PC-9 (cell line): Measurements from ENCODE around the gene CLDN14. TPM values are rescaled to one million over a fixed set of nuclear protein-coding genes. Genes with fewer than 3 reads are reported as not detected.

Experiments used
- BruUV-seq: library from RNA; stranded (reverse); fragments of 400-500 nt; replicated peaks from 2 replicates; lab custom pipeline; 2021; lab: Mats Ljungman, UMichigan
- CTCF ChIA-PET: fragments of 300-600 bp; sonication (Branson Sonifier 250); formaldehyde crosslinking; loops from one replicate; lab custom pipeline; 2022; ENCODE audit warnings: antibody characterized with exemption; lab: Charles Lee
- POLR2A ChIA-PET: fragments of 300-600 bp; sonication (Branson Sonifier 250); formaldehyde crosslinking; loops from one replicate; lab custom pipeline; 2022; ENCODE audit warnings: antibody characterized with exemption; ENCODE audit not compliant: unreplicated experiment; lab: Charles Lee
- DNase-seq, 2 experiments: peaks; one replicate each; pipeline versions ENCODE4 v3.0.0 to v3.0.0-alpha.2; 2015 to 2022; ENCODE audit warnings: mixed read lengths in 1 of 2
- H2AFZ ChIP-seq: fragments of 200-600 bp; sonication (generic); 2 replicates; pipeline ENCODE4 v1.8.1; 2017; ENCODE audit warnings: antibody characterized with exemption
- H3F3A ChIP-seq: fragments of 200-600 bp; sonication (generic); 2 replicates; pipeline ENCODE4 v1.8.1; 2017; ENCODE audit warnings: antibody characterized with exemption, mild to moderate bottlenecking, low read depth; ENCODE audit not compliant: insufficient read depth
- H3K27ac ChIP-seq: fragments of 200-600 bp; sonication (generic); 2 replicates; pipeline ENCODE4 v1.6.1; 2016; ENCODE audit warnings: mixed run types
- H3K27me3 ChIP-seq: fragments of 200-600 bp; sonication (generic); 2 replicates; pipeline ENCODE4 v1.6.1; 2016; ENCODE audit warnings: low read depth, mixed run types; ENCODE audit not compliant: insufficient read depth
- H3K36me3 ChIP-seq: fragments of 200-600 bp; sonication (generic); 2 replicates; pipeline ENCODE4 v1.6.1; 2016; ENCODE audit warnings: low read depth, mixed run types
- H3K4me1 ChIP-seq: fragments of 200-600 bp; sonication (generic); replicated peaks from 2 replicates; pipeline ENCODE4 v1.6.1; 2016; ENCODE audit warnings: mixed run types; ENCODE audit not compliant: insufficient read depth
- H3K4me2 ChIP-seq: fragments of 200-600 bp; sonication (generic); 2 replicates; pipeline ENCODE4 v1.6.1; 2017; ENCODE audit warnings: mixed run types
- H3K4me3 ChIP-seq: fragments of 200-600 bp; sonication (generic); 2 replicates; pipeline ENCODE4 v1.6.1; 2016; ENCODE audit warnings: mixed run types
- H3K79me2 ChIP-seq: fragments of 200-600 bp; sonication (generic); 2 replicates; pipeline ENCODE4 v1.6.1; 2017; ENCODE audit warnings: low read depth, mixed run types
- H3K9me2 ChIP-seq: fragments of 200-600 bp; sonication (generic); 2 replicates; pipeline ENCODE4 v1.8.1; 2017; ENCODE audit warnings: mild to moderate bottlenecking; ENCODE audit not compliant: insufficient read depth
- H3K9me3 ChIP-seq: fragments of 200-600 bp; sonication (generic); 2 replicates; pipeline ENCODE4 v1.8.1; 2016; ENCODE audit warnings: low read depth; ENCODE audit not compliant: insufficient read depth
- H4K20me1 ChIP-seq: fragments of 200-600 bp; sonication (generic); 2 replicates; pipeline ENCODE4 v1.8.1; 2017; ENCODE audit not compliant: insufficient read depth
- CTCF ChIP-seq: fragments of 200-600 bp; sonication (generic); conservative IDR thresholded peaks from 2 replicates; pipeline ENCODE4 v1.6.1; 2017; ENCODE audit warnings: mixed run types, antibody characterized with exemption, mild to moderate bottlenecking, moderate library complexity
- EZH2 ChIP-seq: fragments of 200-600 bp; sonication (generic); IDR thresholded peaks from 2 replicates; pipeline ENCODE4 v1.8.0; 2017; ENCODE audit warnings: antibody characterized with exemption, low read depth
- intact Hi-C: fragments of 100-400 bp; cut with micrococcal nuclease; formaldehyde crosslinking; loops from one replicate; pipeline ENCODE4 v1.10.0; 2022; ENCODE audit not compliant: unreplicated experiment
- total RNA-seq: library from RNA; stranded (reverse); gene quantifications from 2 replicates; pipeline ENCODE4 v1.2.3, GENCODE V29; 2021

The CLDN14 gene
- total RNA-seq, 1 experiment from 2014 or later: not detected

- Histone ChIP-seq H2AFZ (no peak overlapping the region), H3F3A (no peaks in the 10 kb centered on the region), H3K36me3 (no peaks in the 10 kb centered on the region), H3K4me1 (no peaks in the 10 kb centered on the region), H3K4me2 (no peak overlapping the region), H3K9me3 (no peaks in the 10 kb centered on the region), H3K79me2 (no peaks in the 10 kb centered on the region), H3K27ac (no peak overlapping the region), H3K27me3 (no peaks in the 10 kb centered on the region), H3K9me2 (no peaks in the 10 kb centered on the region), H4K20me1 (no peaks in the 10 kb centered on the region), H3K4me3 (no peak overlapping the region)
- ChIA-PET POLR2A (no interaction called here), CTCF (no interaction called here)
- DNase-seq: no peak
- BruUV-seq: no TSS peak
- TF ChIP-seq CTCF (no peak), EZH2 (no peak)
- intact Hi-C loops: no loop called here
Measured at GRCh38 chr21:36463991-36464390, 15.9 kb downstream of the CLDN14 start.

GRCh38 chr21:36463204-36463603 is 16.7 kb downstream of the CLDN14 start:
- Histone ChIP-seq H3K79me2 (no peaks in the 10 kb centered on the region), H3K4me2 (no peak overlapping the region), H3K27me3 (no peaks in the 10 kb centered on the region), H3K4me1 (no peaks in the 10 kb centered on the region), H4K20me1 (no peaks in the 10 kb centered on the region), H3K9me3 (no peaks in the 10 kb centered on the region), H3K27ac (no peak overlapping the region), H3K4me3 (no peak overlapping the region), H2AFZ (no peak overlapping the region), H3F3A (no peaks in the 10 kb centered on the region), H3K36me3 (no peaks in the 10 kb centered on the region), H3K9me2 (no peaks in the 10 kb centered on the region)
- TF ChIP-seq CTCF: no peak
- TF ChIP-seq EZH2: no peak
- BruUV-seq: no TSS peak
- ChIA-PET CTCF (no interaction called here), POLR2A (no interaction called here)
- intact Hi-C loops: no loop called here
- no peak for DNase-seq

GRCh38 chr21:36461918-36462486 is 17.9 kb downstream of the CLDN14 start:
- Histone ChIP-seq H3K27me3 (no peaks in the 10 kb centered on the region), H3F3A (no peaks in the 10 kb centered on the region), H3K4me1 (no peaks in the 10 kb centered on the region), H3K27ac (no peak overlapping the region), H3K9me3 (no peaks in the 10 kb centered on the region), H3K36me3 (no peaks in the 10 kb centered on the region), H3K9me2 (no peaks in the 10 kb centered on the region), H2AFZ (no peak overlapping the region), H3K4me2 (no peak overlapping the region), H3K4me3 (no peak overlapping the region), H3K79me2 (no peaks in the 10 kb centered on the region), H4K20me1 (no peaks in the 10 kb centered on the region)
- no peak for DNase-seq
- intact Hi-C loops: no loop called here
- CTCF ChIA-PET: no interaction called here
- POLR2A ChIA-PET: no interaction called here
- no TSS peak for BruUV-seq
- TF ChIP-seq CTCF (no peak), EZH2 (no peak)
